K562 (cell line): ENCODE results near the gene SMAD3. TPM values are rescaled to one million over a fixed set of nuclear protein-coding genes. Genes with fewer than 3 reads are reported as not detected.
A peak's percentile ranks its signal among the peaks of the same experiment; 100 is the strongest.

ENCODE experiments used
- ATF6 ChIP-seq: sonication (generic); formaldehyde crosslinking; IDR thresholded peaks from 2 replicates; pipeline ENCODE4 v1.4.0; 2020; ENCODE audit warnings: mild to moderate bottlenecking, missing genetic modification reagents
- CEBPG ChIP-seq, 3 experiments: fragments of 200-800 bp in 1 of 3; sonication (Bioruptor generic) in 1 of 3; sonication (generic) in 1 of 3; formaldehyde crosslinking in 1 of 3; IDR thresholded peaks in 2 of 3; conservative IDR thresholded peaks in 1 of 3; 2 replicates each; pipeline versions ENCODE4 v1.6.1 to v1.8.0; 2016 to 2022; ENCODE audit warnings: missing compliant biosample characterization in 2 of 3, missing genetic modification characterization in 2 of 3, mild to moderate bottlenecking in 1 of 3, missing genetic modification reagents in 1 of 3
- PRDM10 ChIP-seq: fragments of 450-650 bp; IDR thresholded peaks from 2 replicates; pipeline ENCODE4 v1.6.1; 2018; ENCODE audit not compliant: partially characterized antibody
- RBM17 ChIP-seq: fragments of 200-400 bp; formaldehyde crosslinking; IDR thresholded peaks from 2 replicates; pipeline ENCODE4 v1.6.1; 2017; ENCODE audit warnings: low read depth, mild to moderate bottlenecking, low read length, borderline replicate concordance
- SREBF1 ChIP-seq: fragments of 150-350 bp; IDR thresholded peaks from 2 replicates; pipeline ENCODE4 v1.6.1; 2014; ENCODE audit warnings: antibody characterized with exemption, low read depth, low read length, borderline replicate concordance
- ZBTB1 ChIP-seq: sonication (generic); formaldehyde crosslinking; IDR thresholded peaks from 2 replicates; pipeline ENCODE4 v1.8.1; 2023; ENCODE audit warnings: missing genetic modification reagents, low read depth, mild to moderate bottlenecking, borderline replicate concordance
- ZNF407 ChIP-seq: fragments of 450-650 bp; IDR thresholded peaks from 2 replicates; pipeline ENCODE4 v1.6.1; 2016; ENCODE audit warnings: low read depth
- ZNF717 ChIP-seq: fragments of 250-450 bp; sonication (Bioruptor Pico); IDR thresholded peaks from 2 replicates; pipeline ENCODE4 v1.5.0; 2021
- polyA plus RNA-seq, 8 experiments: library from polyadenylated mRNA; depleted of rRNA in 4 of 8; stranded (reverse) in 5 of 8; unstranded in 3 of 8; fragments of >200 nt; fragmentation: Nextera tagmentation in 2 of 8; fragmentation: Illumina TruSeq in 1 of 8; extraction: Ambion mirVana in 2 of 8; extraction: Trizol in 1 of 8; gene quantifications; 2 replicates each; pipeline versions ENCODE4 v1.2.1 to v1.2.3, GENCODE V29; 2011 to 2014; ENCODE audit warnings: inconsistent platforms in 1 of 8, missing spikeins in 1 of 8
- total RNA-seq, 7 experiments: library from RNA; depleted of rRNA in 6 of 7; stranded (reverse); fragments of >200 nt in 6 of 7; fragmentation: Illumina TruSeq in 2 of 7; extraction: Trizol in 2 of 7; gene quantifications; 2 replicates each; pipeline versions ENCODE4 v1.2.1 to v1.2.3, GENCODE V29; 2011 to 2021; ENCODE audit warnings: low replicate concordance in 1 of 7

SMAD3 gene
- total and polyA plus RNA-seq, 9 of the 15 experiments (the other 6 are each of a cell fraction or from before 2014, with no cell fraction given) = 4.3 to 39.2 (median 11.1) TPM

DNA sequence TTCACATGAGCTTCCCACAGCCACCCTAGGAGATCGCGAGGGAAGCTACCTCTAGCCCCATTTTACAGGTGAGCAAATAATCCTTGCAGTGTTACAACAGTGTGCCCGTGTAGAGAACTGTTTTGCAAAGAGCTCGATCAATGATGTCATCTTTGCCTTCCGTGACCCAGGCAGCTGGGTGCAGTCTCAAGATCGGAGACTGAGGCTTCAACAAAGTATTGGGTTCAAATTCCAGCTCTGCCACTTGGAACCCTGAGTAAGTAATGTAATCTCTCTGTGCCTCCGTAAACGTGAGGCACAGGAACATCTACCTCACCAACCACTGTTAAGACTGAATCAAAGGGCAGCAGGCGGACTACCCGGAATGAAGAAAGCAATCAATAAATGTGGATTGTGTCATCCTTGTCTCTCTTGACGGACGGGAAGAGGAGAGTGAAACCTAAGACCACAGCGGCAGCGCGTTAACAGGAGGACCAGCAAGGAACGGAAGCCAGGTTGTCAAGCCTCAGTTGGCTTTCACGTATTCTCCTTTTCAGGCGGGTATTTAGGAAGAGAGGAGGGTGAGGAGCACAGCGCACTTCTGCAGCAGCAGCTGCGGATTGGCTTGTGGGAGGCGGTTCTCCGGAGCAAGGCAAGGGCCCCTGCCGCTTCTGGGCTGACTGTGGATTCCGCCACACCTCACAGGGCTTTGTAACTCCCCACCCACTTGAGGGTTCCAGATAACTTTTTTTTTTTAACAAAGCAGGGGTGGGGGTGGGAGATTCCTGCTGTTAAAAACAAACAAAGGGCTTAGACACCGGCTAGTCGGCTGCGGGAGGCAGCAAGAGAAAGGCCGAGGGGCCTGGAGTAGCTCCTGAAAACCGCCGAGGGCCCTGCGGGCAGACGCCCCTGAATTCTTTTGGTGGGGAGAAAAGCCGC, 1.5 kb upstream of the SMAD3 start (continued):
- no peak for TF ChIP-seq ATF6 (CRISPR knock-in tag)
- TF ChIP-seq ZNF717 (CRISPR knock-in tag) = no peak
- TF ChIP-seq CEBPG (CRISPR knock-in tag; IDR thresholded peaks at IDR 0.05) = no peak
- 0 out of 4 replicates have a peak, but pooled peaks have one; percentile 26 to 32 for TF ChIP-seq CEBPG (tag; conservative IDR thresholded peaks at IDR 0.05 in 1 of 2, IDR thresholded peaks at IDR 0.05 in 1 of 2)
- TF ChIP-seq ZBTB1 (CRISPR knock-in tag) = no peak
- no peak for TF ChIP-seq SREBF1
- no peak for TF ChIP-seq PRDM10
- no peak for TF ChIP-seq RBM17
- TF ChIP-seq ZNF407 = no peak
